Gastroesophageal sphincter (tissue), 4 donors: ENCODE data around the gene ONECUT2. TPM values are rescaled to one million over a fixed set of nuclear protein-coding genes. Genes with fewer than 3 reads are reported as not detected.

Source experiments
- ATAC-seq: fragments of 150-250 bp; one replicate; pipeline ENCODE4 v1.9.1; 2016; ENCODE audit warnings: mild to moderate bottlenecking, moderate library complexity
- H3K27ac ChIP-seq, 4 donors: fragments of 200-600 bp; sonication (generic) in 3 of 4; 1 replicate in 3 of 4; 2 replicates in 1 of 4; pipeline ENCODE4 v1.5.1; 2016 to 2019
- H3K27me3 ChIP-seq: fragments of 200-600 bp; sonication (generic); one replicate; pipeline ENCODE4 v1.5.1; 2019
- H3K36me3 ChIP-seq, 2 donors: fragments of 200-600 bp; sonication (generic); one replicate each; pipeline ENCODE4 v1.5.1; 2019; ENCODE audit warnings: control low read depth in 1 of 2
- H3K4me1 ChIP-seq, 3 donors: fragments of 200-600 bp; sonication (generic); 1 replicate in 2 of 3; 2 replicates in 1 of 3; pipeline ENCODE4 v1.5.1; 2016 to 2019; ENCODE audit warnings: control low read depth in 2 of 3
- H3K4me3 ChIP-seq, 2 donors: fragments of 200-600 bp; sonication (generic); one replicate each; pipeline ENCODE4 v1.5.1; 2019; ENCODE audit warnings: mild to moderate bottlenecking in 1 of 2, moderate library complexity in 1 of 2
- H3K9me3 ChIP-seq, 3 donors: fragments of 200-600 bp; sonication (generic); one replicate each; pipeline ENCODE4 v1.5.1; 2017 to 2019; ENCODE audit warnings: control low read depth in 2 of 3
- CTCF ChIP-seq, 4 experiments: fragments of 200-600 bp in 2 of 4; fragments of 450-650 bp in 2 of 4; sonication (generic) in 1 of 4; IDR thresholded peaks; one replicate each; pipeline ENCODE4 v1.5.1; 2017 to 2019; ENCODE audit warnings: antibody characterized with exemption in 4 of 4, mild to moderate bottlenecking in 2 of 4, moderate library complexity in 2 of 4
- EP300 ChIP-seq: sonication (generic); formaldehyde crosslinking; IDR thresholded peaks from one replicate; pipeline ENCODE4 v1.6.1; 2017; ENCODE audit warnings: antibody characterized with exemption, mild to moderate bottlenecking
- POLR2A ChIP-seq, 2 donors: fragments of 450-650 bp; IDR thresholded peaks; one replicate each; pipeline ENCODE4 v1.6.1; 2017; ENCODE audit warnings: antibody characterized with exemption in 2 of 2, mild to moderate bottlenecking in 2 of 2, moderate library complexity in 1 of 2
- POLR2AphosphoS5 ChIP-seq: sonication (generic); formaldehyde crosslinking; IDR thresholded peaks from one replicate; pipeline ENCODE4 v1.6.1; 2017; ENCODE audit warnings: antibody characterized with exemption
- WGBS, 2 donors: methylation state at CpG; one replicate each; pipeline ENCODE4 v1.1.5; 2018; ENCODE audit warnings: low coverage in 1 of 2; 5-methylcytosine and 5-hydroxymethylcytosine counted together
- total RNA-seq, 4 donors: library from RNA; depleted of rRNA; stranded (reverse); fragments of >200 nt; gene quantifications; one replicate each; pipeline ENCODE4 v1.1.0, GENCODE V29; 2016

ONECUT2 gene
- total RNA-seq, 4 donors from 2014 or later, result under 0.01 to 0.23 (median 0.06) TPM

DNA sequence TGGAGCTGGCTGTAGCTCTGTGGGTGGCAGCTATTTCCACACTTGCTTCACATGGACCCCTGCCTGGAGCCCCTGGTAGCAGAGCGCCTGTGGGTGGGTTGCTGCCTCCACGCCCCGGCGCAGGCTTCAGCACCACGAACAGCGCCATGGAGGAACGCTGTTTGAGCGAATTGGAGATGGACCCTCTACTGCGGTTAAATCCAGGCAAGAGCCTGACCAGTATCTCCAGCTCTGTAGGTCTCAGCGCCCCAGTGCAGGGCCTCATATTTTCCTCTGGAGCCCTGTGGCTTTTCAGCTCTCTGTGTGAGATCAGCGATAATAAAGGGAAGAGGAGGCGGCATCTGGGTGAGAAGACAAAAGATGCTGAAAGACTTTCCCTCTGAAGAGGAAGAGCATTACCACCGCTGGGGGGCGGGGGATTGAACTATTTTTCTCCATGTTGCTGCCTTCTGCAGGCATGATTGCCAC lies 12.0 kb downstream of the ONECUT2 start:
- ATAC-seq, result no peak

DNA sequence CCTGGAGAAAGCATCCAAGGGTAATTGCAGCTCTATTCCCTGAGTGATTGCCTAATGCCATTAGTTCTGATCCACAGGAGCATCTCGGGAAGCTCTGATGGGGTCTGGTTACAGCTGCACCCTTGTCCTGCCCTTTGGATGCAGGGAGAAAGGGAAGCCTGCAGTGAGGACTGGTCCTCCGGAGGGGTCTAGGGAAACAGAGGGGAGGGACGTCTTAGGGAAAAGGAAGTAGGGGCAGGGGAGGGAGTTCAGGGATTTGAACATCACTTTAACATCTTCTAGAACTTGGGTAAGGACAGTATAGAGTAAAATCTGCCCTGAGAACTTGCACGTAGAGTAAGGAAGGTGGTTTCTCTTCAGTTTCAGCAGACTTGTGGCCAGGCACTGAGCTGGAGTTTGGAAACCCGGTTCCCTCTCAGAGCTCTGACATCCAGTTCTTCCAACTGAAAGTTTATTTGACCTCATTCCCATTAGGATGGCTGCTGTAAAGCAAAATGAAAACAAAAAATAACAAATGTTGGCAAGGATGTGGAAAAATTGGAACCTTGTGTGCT lies 20.5 kb downstream of the ONECUT2 start:
- Histone ChIP-seq H3K4me3 (no peak overlapping the region), H3K4me1 (no peaks in the 10 kb centered on the region), H3K9me3 (no peaks in the 10 kb centered on the region), H3K27me3 (peaks cover 28% of the 10 kb centered on the region), H3K36me3 (no peaks in the 10 kb centered on the region), H3K27ac (no peak overlapping the region)
- 38 to 46% methylated on average over 4 to 5 of the region's 5 CpGs for WGBS, 2 donors
- no peak for ATAC-seq
- TF ChIP-seq EP300 (no peak), POLR2AphosphoS5 (no peak), POLR2A (IDR thresholded peaks at IDR 0.05) (no peak), CTCF (IDR thresholded peaks at IDR 0.05) (no peak)

More for the DNA sequence above, 12.0 kb downstream of the ONECUT2 start:
- TF ChIP-seq POLR2AphosphoS5, result no peak
- TF ChIP-seq POLR2A (IDR thresholded peaks at IDR 0.05), result no peak
- no peak for TF ChIP-seq CTCF (IDR thresholded peaks at IDR 0.05)
- no peak for TF ChIP-seq EP300
- Histone ChIP-seq H3K27ac (no peak overlapping the region), H3K4me3 (no peak overlapping the region), H3K9me3 (no peaks in the 10 kb centered on the region), H3K27me3 (peaks cover 82% of the 10 kb centered on the region), H3K36me3 (no peaks in the 10 kb centered on the region), H3K4me1 (no peaks in the 10 kb centered on the region)
- WGBS, 2 donors, result 0 to 2% methylated on average over 4 to 7 of the region's 14 CpGs

GRCh38 chr18:57461652-57462269 lies 26.6 kb downstream of the ONECUT2 start:
- no peaks in the 10 kb centered on the region for H3K9me3 ChIP-seq
- H3K27me3 ChIP-seq, result no peaks in the 10 kb centered on the region
- no peak overlapping the region for H3K4me3 ChIP-seq
- H3K27ac ChIP-seq, result no peak overlapping the region
- TF ChIP-seq EP300, result no peak
- no peak for TF ChIP-seq POLR2A (IDR thresholded peaks at IDR 0.05)
- TF ChIP-seq CTCF (IDR thresholded peaks at IDR 0.05), result no peak
- 100% methylated on average over 1 to 3 of the region's 3 CpGs for WGBS, 2 donors
- no peaks in the 10 kb centered on the region for H3K36me3 ChIP-seq
- no peak for ATAC-seq
- H3K4me1 ChIP-seq, result peaks cover 0 to 11% (median 6%) of the 10 kb centered on the region in 3 donors

- Histone ChIP-seq H3K4me3 (no peak overlapping the region), H3K27me3 (no peaks in the 10 kb centered on the region), H3K27ac (no peak overlapping the region), H3K36me3 (no peaks in the 10 kb centered on the region), H3K9me3 (no peaks in the 10 kb centered on the region), H3K4me1 (peaks cover 0 to 16% (median 8%) of the 10 kb centered on the region in 3 donors)
- WGBS, 2 donors, result 0% methylated on average over 2 of the region's 2 CpGs
- no peak for ATAC-seq
- no peak for TF ChIP-seq POLR2A (IDR thresholded peaks at IDR 0.05)
- no peak for TF ChIP-seq POLR2AphosphoS5
- no peak for TF ChIP-seq EP300
- no peak for TF ChIP-seq CTCF (IDR thresholded peaks at IDR 0.05)
Observed at GRCh38 chr18:57466307-57466706, 31.1 kb downstream of the ONECUT2 start.

DNA sequence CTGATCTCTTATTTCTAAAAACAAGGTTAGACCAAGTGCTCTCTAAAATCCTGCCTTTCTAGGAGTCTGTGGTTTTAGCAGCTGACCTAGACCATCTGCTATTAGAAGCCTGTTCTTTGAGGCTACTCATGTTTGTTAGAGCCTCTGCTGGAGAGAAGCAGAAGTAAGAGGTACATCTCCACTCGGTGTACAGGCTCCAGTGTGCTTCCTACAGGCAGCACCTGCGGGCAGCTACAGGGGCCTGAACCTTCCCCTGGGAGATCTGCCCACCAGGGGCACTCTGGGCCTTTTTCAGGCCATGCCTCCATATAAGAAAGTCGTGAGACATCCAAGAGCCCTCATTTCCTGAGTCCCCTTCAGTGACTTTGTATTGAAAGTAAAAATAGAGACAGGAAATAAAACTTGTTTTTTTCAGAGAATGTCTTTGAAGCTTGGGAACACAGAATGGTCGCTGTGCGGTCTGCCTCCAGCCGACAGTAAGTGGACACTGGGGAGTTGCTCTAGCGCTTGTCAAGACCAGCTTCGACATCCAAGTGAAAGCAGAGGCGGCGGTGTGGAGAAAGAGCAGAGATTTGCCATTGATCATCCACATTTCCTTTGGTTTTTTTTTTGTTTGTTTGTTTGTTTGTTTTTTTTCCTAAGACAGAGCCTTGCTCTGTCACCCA lies 31.7 kb downstream of the ONECUT2 start:
- WGBS, 2 donors, result 63 to 69% methylated on average over 8 to 9 of the region's 10 CpGs
- Histone ChIP-seq H3K9me3 (no peaks in the 10 kb centered on the region), H3K4me1 (peaks cover 0 to 16% (median 8%) of the 10 kb centered on the region in 3 donors), H3K4me3 (no peak overlapping the region), H3K27ac (no peak overlapping the region), H3K27me3 (no peaks in the 10 kb centered on the region), H3K36me3 (no peaks in the 10 kb centered on the region)
- no peak for ATAC-seq
- TF ChIP-seq EP300, result no peak
- TF ChIP-seq POLR2A (IDR thresholded peaks at IDR 0.05), result no peak
- TF ChIP-seq CTCF (IDR thresholded peaks at IDR 0.05), result no peak
- no peak for TF ChIP-seq POLR2AphosphoS5
